GM12873 (cell line): Measurements from ENCODE around the gene CKAP5.

Experiments used
- TF ChIP-seq, protein P1 (sequence below): IDR thresholded peaks from 2 replicates; pipeline ENCODE4 v1.5.1; 2012; ENCODE audit warnings: low read depth, mild to moderate bottlenecking, moderate library complexity, low read length, control low read depth; ENCODE audit not compliant: insufficient read depth; ENCODE audit errors: missing control alignments

The CKAP5 gene

DNA sequence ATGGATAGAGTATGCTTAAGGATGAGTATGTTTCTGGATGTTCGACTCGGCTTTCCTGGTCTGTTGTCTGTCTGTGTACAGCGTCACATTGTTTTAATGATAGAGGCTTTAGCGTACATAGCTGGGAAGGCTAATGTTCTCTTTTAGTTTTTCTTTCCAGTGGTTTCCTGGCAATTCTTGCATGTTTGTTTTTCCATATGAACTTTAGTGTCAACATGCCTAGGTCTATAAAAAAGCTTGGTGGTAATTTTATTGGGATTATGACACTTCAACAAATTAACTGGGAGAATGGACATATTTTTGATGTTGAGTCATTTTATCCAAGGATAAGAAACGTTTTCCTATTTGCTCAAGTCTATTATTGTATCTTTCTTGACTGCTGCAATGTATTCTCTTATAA is 109.5 kb downstream of the CKAP5 start:
- TF ChIP-seq, protein P1, sequence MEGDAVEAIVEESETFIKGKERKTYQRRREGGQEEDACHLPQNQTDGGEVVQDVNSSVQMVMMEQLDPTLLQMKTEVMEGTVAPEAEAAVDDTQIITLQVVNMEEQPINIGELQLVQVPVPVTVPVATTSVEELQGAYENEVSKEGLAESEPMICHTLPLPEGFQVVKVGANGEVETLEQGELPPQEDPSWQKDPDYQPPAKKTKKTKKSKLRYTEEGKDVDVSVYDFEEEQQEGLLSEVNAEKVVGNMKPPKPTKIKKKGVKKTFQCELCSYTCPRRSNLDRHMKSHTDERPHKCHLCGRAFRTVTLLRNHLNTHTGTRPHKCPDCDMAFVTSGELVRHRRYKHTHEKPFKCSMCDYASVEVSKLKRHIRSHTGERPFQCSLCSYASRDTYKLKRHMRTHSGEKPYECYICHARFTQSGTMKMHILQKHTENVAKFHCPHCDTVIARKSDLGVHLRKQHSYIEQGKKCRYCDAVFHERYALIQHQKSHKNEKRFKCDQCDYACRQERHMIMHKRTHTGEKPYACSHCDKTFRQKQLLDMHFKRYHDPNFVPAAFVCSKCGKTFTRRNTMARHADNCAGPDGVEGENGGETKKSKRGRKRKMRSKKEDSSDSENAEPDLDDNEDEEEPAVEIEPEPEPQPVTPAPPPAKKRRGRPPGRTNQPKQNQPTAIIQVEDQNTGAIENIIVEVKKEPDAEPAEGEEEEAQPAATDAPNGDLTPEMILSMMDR = no peak

DNA sequence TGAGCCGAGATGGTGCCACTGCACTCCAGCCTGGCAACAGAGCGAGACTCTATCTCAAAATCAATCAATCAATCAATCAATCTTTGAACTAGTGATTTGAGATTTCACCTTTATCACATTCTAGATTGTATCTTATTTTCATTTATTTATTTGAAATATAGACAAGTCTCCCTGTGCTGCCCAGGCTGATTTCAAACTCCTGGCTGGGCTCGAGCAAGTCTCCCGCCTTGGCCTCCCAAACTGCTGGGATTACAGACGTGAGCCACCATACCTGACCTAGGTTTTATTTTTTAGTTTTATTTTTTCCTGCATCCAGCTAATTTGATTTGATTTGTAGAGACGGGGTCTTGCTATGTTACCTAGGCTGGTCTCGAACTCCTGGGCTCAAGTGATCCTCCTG is 109.9 kb downstream of the CKAP5 start:
- TF ChIP-seq, protein P1 = no peak

DNA sequence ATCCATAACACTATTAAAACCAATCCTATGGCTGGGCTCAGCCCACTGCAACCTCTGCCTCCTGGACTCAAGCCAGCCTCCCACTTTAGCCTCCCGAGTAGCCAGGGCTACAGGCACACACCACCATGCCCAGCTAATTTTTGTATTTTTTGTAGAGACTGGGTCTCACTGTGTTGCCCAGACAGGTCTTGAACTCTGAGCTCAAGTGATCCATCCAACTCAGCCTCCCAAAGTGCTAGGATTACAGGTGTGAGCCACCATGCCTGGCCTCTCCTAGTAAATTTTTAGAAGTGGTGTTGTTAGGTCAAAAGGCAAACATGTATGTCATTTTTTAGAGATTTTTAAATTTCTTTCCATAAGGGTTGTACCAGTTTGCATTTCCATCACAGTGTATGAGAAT is 112.8 kb downstream of the CKAP5 start:
- TF ChIP-seq, protein P1 = no peak

DNA sequence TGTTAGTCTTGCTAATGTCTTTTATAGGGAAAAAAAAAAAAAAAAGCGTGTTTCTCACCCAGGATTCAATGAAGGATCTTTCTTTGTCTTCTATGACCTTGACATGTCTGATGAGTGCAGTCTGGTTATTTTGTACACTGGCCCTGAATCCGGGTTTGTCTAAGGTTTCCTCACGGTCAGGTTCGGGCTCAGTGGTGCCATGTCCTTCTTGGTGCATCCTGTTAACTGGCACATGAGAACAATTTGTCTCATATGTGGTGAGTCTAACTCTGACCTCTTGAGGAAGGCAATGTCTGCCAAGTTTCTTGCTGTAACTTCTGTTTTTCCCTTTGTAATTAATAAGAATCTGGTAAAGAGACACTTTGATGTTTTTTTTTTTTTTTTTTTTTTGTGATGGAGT is 114.5 kb downstream of the CKAP5 start:
- TF ChIP-seq, protein P1 = no peak

DNA sequence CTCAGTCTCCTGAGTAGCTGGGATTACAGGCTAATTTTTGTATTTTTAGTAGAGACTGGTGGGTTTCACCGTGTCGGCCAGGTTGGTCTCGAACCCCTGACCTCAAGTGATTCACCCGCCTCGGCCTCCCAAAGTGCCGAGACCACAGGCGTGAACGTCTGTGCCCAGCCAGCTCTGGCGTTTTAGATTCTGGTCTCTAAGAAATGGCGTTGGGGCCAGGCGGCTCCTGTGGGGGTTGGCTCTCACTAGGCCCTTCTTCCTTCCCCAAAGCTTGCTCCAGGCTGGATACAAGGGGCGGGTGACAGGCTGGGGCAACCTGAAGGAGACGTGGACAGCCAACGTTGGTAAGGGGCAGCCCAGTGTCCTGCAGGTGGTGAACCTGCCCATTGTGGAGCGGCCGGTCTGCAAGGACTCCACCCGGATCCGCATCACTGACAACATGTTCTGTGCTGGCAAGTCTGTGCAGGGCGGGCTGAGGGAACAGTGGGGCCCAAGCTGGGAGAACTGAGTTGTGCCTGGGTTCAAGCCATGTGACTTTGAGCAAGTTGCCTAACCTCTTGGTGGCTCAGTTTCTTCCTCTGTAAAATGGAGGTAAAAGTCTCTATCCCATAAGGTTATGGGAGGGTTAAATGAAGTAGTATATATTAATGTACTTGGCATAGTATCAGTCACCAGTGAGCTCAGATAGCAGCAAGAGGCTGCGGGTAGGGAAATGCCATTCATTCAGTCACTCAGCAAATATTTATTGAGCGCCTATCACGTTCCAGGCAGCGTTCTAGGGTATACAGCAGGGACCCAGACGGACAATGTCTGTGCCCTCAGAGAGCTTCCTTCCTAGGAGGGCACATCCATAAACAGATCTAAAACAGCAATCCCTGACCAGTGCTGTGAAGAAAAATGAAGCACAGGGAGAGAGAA is 116.7 kb downstream of the CKAP5 start:
- TF ChIP-seq, protein P1 = no peak

DNA sequence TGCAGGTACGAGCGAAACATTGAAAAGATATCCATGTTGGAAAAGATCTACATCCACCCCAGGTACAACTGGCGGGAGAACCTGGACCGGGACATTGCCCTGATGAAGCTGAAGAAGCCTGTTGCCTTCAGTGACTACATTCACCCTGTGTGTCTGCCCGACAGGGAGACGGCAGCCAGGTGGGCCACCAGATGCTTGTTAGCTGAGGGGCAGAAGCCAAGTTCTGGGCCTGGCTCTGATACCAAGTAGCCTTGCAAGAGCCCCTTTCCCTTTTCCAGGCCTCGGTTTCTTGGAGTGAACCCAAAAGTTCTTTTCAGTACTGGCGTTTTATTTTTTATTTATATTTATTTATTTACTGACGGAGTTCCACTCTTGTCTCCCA is 117.4 kb downstream of the CKAP5 start:
- TF ChIP-seq, protein P1 = no peak

DNA sequence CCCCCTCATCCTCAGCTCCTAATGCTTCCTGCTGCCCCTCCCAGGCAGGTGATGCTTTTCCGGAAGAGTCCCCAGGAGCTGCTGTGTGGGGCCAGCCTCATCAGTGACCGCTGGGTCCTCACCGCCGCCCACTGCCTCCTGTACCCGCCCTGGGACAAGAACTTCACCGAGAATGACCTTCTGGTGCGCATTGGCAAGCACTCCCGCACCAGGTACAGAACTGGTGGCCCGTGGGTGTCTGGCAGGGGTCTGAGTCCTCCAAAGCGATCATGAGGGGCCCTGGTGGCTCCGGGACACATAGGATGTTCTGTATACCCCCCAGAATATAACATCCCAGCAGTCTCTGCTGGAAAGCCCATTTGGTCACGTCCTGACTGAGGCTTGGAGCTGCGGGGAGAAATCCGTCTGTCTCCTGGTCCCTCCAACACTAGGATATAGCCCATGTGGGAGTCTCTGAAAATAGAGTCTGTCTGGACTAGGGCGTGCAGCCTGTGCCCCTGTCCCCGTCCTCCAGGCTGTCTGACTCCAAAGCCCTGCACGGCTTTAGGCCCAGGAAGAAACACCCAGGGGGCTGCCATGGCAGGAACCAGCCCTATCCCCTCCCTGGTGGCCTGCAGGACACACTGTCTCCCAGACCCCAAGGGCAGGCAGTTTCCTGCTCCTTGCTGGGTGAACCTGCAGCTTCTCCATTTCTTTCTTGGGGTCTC is 118.0 kb downstream of the CKAP5 start:
- TF ChIP-seq, protein P1 = no peak
